Activated T-cell treated with anti-CD3 and anti-CD28 coated beads, Interleukin-2, amount 50 U/mL, for 4 hours (primary cell): ENCODE data around the gene HIF1A. TPM values are rescaled to one million over a fixed set of nuclear protein-coding genes. Genes with fewer than 3 reads are reported as not detected.
"Not testable (repeated sequence)": the region's sequence is repeated elsewhere in the genome, so short reads cannot be mapped to it uniquely, and the experiment has no call there.

Experiments
- ATAC-seq, 2 donors: fragments of 200-7000 bp; cut with Tn5 transposase; one replicate each; pipeline ENCODE4 v1.10.0; 2021
- DNase-seq: peaks from one replicate; pipeline ENCODE4 v3.0.0-alpha.2; 2020
- H3K27me3 Mint-ChIP-seq: one replicate; pipeline ENCODE4 v1.8.0; 2021; ENCODE audit warnings: low read depth, mixed read lengths
- H3K36me3 Mint-ChIP-seq: one replicate; pipeline ENCODE4 v1.8.0; 2022; ENCODE audit warnings: mixed read lengths; ENCODE audit not compliant: insufficient read depth
- H3K4me1 Mint-ChIP-seq: one replicate; pipeline ENCODE4 v1.8.0; 2021; ENCODE audit warnings: low read depth, mixed read lengths
- H3K4me3 Mint-ChIP-seq: one replicate; pipeline ENCODE4 v1.8.0; 2021; ENCODE audit warnings: mild to moderate bottlenecking, moderate library complexity, mixed read lengths
- H3K9me3 Mint-ChIP-seq: one replicate; pipeline ENCODE4 v1.8.0; 2021; ENCODE audit warnings: mixed read lengths
- total RNA-seq, 3 donors: library from RNA; stranded (reverse); gene quantifications; one replicate each; pipeline ENCODE4 v1.2.1, GENCODE V29; 2021

The HIF1A gene
- total RNA-seq, 3 donors from 2014 or later: 252 to 294 (median 274) TPM

GRCh38 chr14:61733972-61734371, 38.7 kb downstream of the HIF1A start:
- no peak for ATAC-seq
- Mint-ChIP-seq H3K4me3 (no peak overlapping the region), H3K4me1 (peaks cover 17% of the 10 kb centered on the region), H3K36me3 (peaks cover 52% of the 10 kb centered on the region), H3K9me3 (no peaks in the 10 kb centered on the region), H3K27me3 (no peaks in the 10 kb centered on the region)
- DNase-seq: no peak

- H3K4me3 Mint-ChIP-seq: no peak overlapping the region
- DNase-seq: no peak
- peaks cover 46% of the 10 kb centered on the region for H3K36me3 Mint-ChIP-seq
- H3K9me3 Mint-ChIP-seq: no peaks in the 10 kb centered on the region
- ATAC-seq: peak in 1 of 2 donors; percentile 32
- H3K27me3 Mint-ChIP-seq: no peaks in the 10 kb centered on the region
- no peaks in the 10 kb centered on the region for H3K4me1 Mint-ChIP-seq
These were observed 41.4 kb downstream of the HIF1A start for GRCh38 chr14:61736751-61737150.

GRCh38 chr14:61737915-61738314, 42.6 kb downstream of the HIF1A start:
- DNase-seq (no peak), ATAC-seq (no peak)
- Mint-ChIP-seq H3K9me3 (no peaks in the 10 kb centered on the region), H3K4me3 (no peak overlapping the region), H3K36me3 (peaks cover 42% of the 10 kb centered on the region), H3K27me3 (no peaks in the 10 kb centered on the region), H3K4me1 (no peaks in the 10 kb centered on the region)

GRCh38 chr14:61739133-61739532, 43.8 kb downstream of the HIF1A start:
- Mint-ChIP-seq H3K9me3 (no peaks in the 10 kb centered on the region), H3K27me3 (no peaks in the 10 kb centered on the region), H3K4me1 (no peaks in the 10 kb centered on the region), H3K36me3 (peaks cover 35% of the 10 kb centered on the region), H3K4me3 (no peak overlapping the region)
- DNase-seq (no peak), ATAC-seq (no peak)

- Mint-ChIP-seq H3K4me3 (no peak overlapping the region), H3K36me3 (peaks cover 35% of the 10 kb centered on the region), H3K4me1 (no peaks in the 10 kb centered on the region), H3K27me3 (no peaks in the 10 kb centered on the region), H3K9me3 (no peaks in the 10 kb centered on the region)
- ATAC-seq (no peak), DNase-seq (no peak)
These were observed 47.1 kb downstream of the HIF1A start for GRCh38 chr14:61742371-61742770.

GRCh38 chr14:61744238-61744637, 48.9 kb downstream of the HIF1A start:
- Mint-ChIP-seq H3K27me3 (no peaks in the 10 kb centered on the region), H3K4me3 (no peak overlapping the region), H3K4me1 (no peaks in the 10 kb centered on the region), H3K9me3 (no peaks in the 10 kb centered on the region), H3K36me3 (peaks cover 32% of the 10 kb centered on the region)
- DNase-seq (no peak), ATAC-seq (no peak)

GRCh38 chr14:61746346-61746745, 51.0 kb downstream of the HIF1A start:
- H3K4me1 Mint-ChIP-seq, H3K4me3 Mint-ChIP-seq, DNase-seq, H3K27me3 Mint-ChIP-seq, ATAC-seq, H3K9me3 Mint-ChIP-seq: not testable (repeated sequence)
- H3K36me3 Mint-ChIP-seq: peaks cover 22% of the 10 kb centered on the region

GRCh38 chr14:61746881-61747280, 51.6 kb downstream of the HIF1A start:
- ATAC-seq: no peak
- Mint-ChIP-seq H3K27me3 (no peaks in the 10 kb centered on the region), H3K4me1 (peaks cover 10% of the 10 kb centered on the region), H3K36me3 (peaks cover 22% of the 10 kb centered on the region), H3K4me3 (no peak overlapping the region), H3K9me3 (no peaks in the 10 kb centered on the region)
- DNase-seq: no peak

- no peak for ATAC-seq
- H3K4me3 Mint-ChIP-seq: no peak overlapping the region
- H3K27me3 Mint-ChIP-seq: no peaks in the 10 kb centered on the region
- peaks cover 22% of the 10 kb centered on the region for H3K36me3 Mint-ChIP-seq
- DNase-seq: no peak
- no peaks in the 10 kb centered on the region for H3K9me3 Mint-ChIP-seq
- H3K4me1 Mint-ChIP-seq: peaks cover 12% of the 10 kb centered on the region
These were observed 52.0 kb downstream of the HIF1A start for GRCh38 chr14:61747342-61747741.

GRCh38 chr14:61749264-61749663, 54.0 kb downstream of the HIF1A start:
- no peak for DNase-seq
- no peak for ATAC-seq
- Mint-ChIP-seq H3K4me1 (peaks cover 12% of the 10 kb centered on the region), H3K36me3 (peaks cover 22% of the 10 kb centered on the region), H3K27me3 (no peaks in the 10 kb centered on the region), H3K4me3 (no peak overlapping the region), H3K9me3 (no peaks in the 10 kb centered on the region)

GRCh38 chr14:61749867-61750266, 54.6 kb downstream of the HIF1A start:
- Mint-ChIP-seq H3K4me1 (peaks cover 12% of the 10 kb centered on the region), H3K27me3 (no peaks in the 10 kb centered on the region), H3K4me3 (peak overlapping the region; percentile 26), H3K36me3 (peaks cover 21% of the 10 kb centered on the region), H3K9me3 (no peaks in the 10 kb centered on the region)
- ATAC-seq: no peak
- no peak for DNase-seq

- Mint-ChIP-seq H3K36me3 (peaks cover 12% of the 10 kb centered on the region), H3K9me3 (no peaks in the 10 kb centered on the region), H3K27me3 (no peaks in the 10 kb centered on the region), H3K4me1 (peaks cover 12% of the 10 kb centered on the region), H3K4me3 (peak overlapping the region; percentile 86)
- ATAC-seq (peak; percentile 95 to 96), DNase-seq (peak; percentile 66)
These were observed 55.6 kb downstream of the HIF1A start for GRCh38 chr14:61750708-61751474.

- no peak for DNase-seq
- Mint-ChIP-seq H3K9me3 (no peaks in the 10 kb centered on the region), H3K36me3 (peaks cover 11% of the 10 kb centered on the region), H3K4me1 (peaks cover 12% of the 10 kb centered on the region), H3K4me3 (peak overlapping the region; percentile 61), H3K27me3 (no peaks in the 10 kb centered on the region)
- ATAC-seq: no peak
These were observed 56.2 kb downstream of the HIF1A start for GRCh38 chr14:61751475-61751989.

- H3K4me3 Mint-ChIP-seq: no peak overlapping the region
- H3K4me1 Mint-ChIP-seq: peaks cover 12% of the 10 kb centered on the region
- no peak for DNase-seq
- peaks cover 4% of the 10 kb centered on the region for H3K36me3 Mint-ChIP-seq
- no peaks in the 10 kb centered on the region for H3K9me3 Mint-ChIP-seq
- H3K27me3 Mint-ChIP-seq: no peaks in the 10 kb centered on the region
- no peak for ATAC-seq
These were observed 57.3 kb downstream of the HIF1A start for GRCh38 chr14:61752626-61753025.

GRCh38 chr14:61753631-61754030, 58.3 kb downstream of the HIF1A start:
- H3K9me3 Mint-ChIP-seq: no peaks in the 10 kb centered on the region
- peaks cover 12% of the 10 kb centered on the region for H3K4me1 Mint-ChIP-seq
- H3K27me3 Mint-ChIP-seq: no peaks in the 10 kb centered on the region
- H3K4me3 Mint-ChIP-seq: no peak overlapping the region
- DNase-seq (no peak), ATAC-seq (no peak)
- no peaks in the 10 kb centered on the region for H3K36me3 Mint-ChIP-seq
